Body of pancreas (tissue), 4 donors: ENCODE measurements around the gene GJB6.

ENCODE experiments used
- CTCF ChIP-seq, 7 experiments: fragments of 450-650 bp in 4 of 7; fragments of 200-600 bp in 3 of 7; sonication (generic) in 3 of 7; IDR thresholded peaks; one replicate each; pipeline ENCODE4 v1.5.1; 2016 to 2019; ENCODE audit warnings: antibody characterized with exemption in 7 of 7
- POLR2A ChIP-seq, 3 donors: fragments of 450-650 bp; IDR thresholded peaks; one replicate each; pipeline ENCODE4 v1.6.1; 2016; ENCODE audit warnings: antibody characterized with exemption in 3 of 3, mild to moderate bottlenecking in 2 of 3

- TF ChIP-seq CTCF (IDR thresholded peaks at IDR 0.05) (no peak), POLR2A (IDR thresholded peaks at IDR 0.05) (peak in 1 of 3 donors; percentile 16)
Measured at GRCh38 chr13:20192158-20192835, 39.8 kb downstream of the GJB6 start.
